GM21367 (cell line): ENCODE measurements around the gene MIER1.
"Not testable (repeated sequence)": the region's sequence is repeated elsewhere in the genome, so short reads cannot be mapped to it uniquely, and the experiment has no call there.

Experiments
- ATAC-seq: cut with Tn5 transposase; IDR thresholded peaks from one replicate; pipeline ENCODE4 v1.9.1; 2021; ENCODE audit not compliant: unreplicated experiment

The MIER1 gene

DNA sequence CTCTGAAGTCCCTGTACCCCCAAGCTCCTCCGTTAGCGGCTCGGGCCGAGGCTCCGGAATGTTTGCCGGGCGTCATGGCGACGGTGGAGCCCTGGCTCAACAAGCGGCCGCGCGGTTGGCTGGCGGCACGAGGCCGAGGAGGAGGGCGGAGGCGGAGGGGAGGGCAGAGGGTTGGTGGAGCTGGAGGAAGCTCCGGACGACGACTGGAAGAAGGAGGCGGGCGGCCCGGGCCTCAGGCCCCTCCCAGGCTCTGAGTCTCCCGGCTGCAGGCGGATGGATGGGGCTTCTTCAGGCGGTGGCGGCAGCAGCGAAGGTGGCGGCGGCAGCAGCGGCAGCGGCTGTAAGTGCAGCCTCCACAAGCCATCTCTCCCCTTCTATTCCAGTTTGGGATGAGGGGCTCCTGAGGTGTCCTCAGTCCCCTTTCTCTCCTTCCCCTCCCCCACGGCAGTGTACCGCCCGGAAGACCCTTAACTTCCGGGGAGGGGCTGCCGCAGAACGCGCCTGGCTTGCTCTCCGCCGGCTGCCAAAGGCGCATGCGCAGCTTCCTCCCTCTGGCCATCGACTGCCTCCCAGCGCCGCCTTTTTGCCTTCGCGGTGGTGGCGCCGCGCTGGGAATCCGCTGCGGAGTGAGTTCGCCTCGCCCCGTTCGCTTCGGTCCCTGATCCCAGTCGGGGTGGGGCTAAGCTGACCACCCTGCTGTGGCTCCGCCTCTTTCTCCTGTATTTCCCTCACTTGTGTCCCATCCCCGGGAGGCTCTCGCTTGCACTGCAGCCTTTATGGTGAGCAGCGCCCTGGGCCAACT is at the start of gene MIER1, which contains the start of gene DNAI4:
Gene MIER1, plus strand, starts transcription at position 235 of the 802 bp plus-strand sequence. Its CDS starts 39 bp downstream, at position 274.
Gene DNAI4, minus strand, starts transcription at position 101 of the 802 bp plus-strand sequence. Its CDS starts 25 bp downstream, at position 76.
- peak; percentile 92 for ATAC-seq

- ATAC-seq, result no peak
These were observed 48.1 kb upstream of the MIER1 start for GRCh38 chr1:66876664-66877063.

GRCh38 chr1:66889030-66889429 is 35.8 kb upstream of the MIER1 start:
- ATAC-seq, result no peak

GRCh38 chr1:66890621-66891020 is 34.2 kb upstream of the MIER1 start:
- no peak for ATAC-seq

- no peak for ATAC-seq
These were observed 31.1 kb upstream of the MIER1 start for GRCh38 chr1:66893712-66894111.

DNA sequence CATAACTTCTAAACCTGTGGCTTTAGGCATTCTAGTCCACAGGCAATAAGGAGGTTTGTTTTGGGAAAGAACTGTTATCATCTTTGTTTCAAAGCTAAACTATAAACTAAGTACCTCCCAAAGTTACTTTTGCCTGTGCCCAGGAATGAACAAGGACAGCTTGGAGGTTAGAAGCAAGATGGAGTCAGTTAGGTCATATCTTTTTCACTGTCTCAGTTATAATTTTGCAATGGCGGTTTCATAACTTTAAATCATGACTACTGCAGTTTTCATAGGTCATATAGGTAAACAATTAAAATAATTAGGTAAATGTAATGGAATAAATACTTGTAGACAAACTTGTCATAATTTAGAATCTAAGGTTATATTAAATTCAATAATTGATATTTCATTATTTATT is 9.6 kb upstream of the MIER1 start:
- ATAC-seq, result not testable (repeated sequence)

- no peak for ATAC-seq
These were observed 8.5 kb upstream of the MIER1 start for GRCh38 chr1:66916320-66916719.

DNA sequence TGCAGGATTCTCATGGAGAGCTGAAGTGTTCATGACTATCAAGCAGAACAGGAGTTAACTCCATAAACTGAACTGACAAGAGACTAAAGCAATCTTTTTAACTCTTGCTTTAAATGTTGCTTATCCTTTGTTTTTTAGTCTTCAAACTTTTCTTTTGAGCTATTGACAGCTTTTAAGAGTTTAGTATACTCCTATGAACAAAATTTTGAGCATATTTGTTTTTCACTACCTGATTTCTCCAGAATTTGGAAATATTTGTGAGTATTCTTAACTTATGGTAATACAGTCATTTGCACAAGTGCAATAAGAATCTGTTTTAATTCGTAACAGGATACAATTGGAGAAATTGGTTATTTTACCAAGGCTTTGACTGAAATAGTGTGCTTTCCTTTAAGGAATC is 7.3 kb upstream of the MIER1 start:
- no peak for ATAC-seq

- ATAC-seq, result no peak
These were observed 5.7 kb upstream of the MIER1 start for GRCh38 chr1:66919063-66919462.

- no peak for ATAC-seq
These were observed 5.0 kb upstream of the MIER1 start for GRCh38 chr1:66919828-66920227.

DNA sequence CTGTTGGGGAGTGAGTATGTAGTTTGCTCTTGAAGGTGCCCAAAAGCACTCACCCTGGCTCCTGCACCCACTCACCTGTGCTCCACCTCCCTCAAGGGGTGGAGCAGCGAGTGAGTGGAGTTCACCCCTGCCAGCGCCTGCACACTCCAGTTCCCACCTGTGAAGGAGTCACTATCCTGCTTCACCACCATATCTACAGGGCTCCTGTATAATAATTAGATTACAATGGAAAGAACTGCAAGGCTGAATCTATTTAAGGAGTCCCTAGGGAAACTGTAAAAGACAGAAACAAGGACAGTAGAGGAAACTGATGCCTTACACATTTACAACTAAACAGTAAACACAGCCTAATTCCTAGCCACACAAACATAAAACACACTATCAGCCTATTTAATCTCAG is 4.2 kb upstream of the MIER1 start:
- no peak for ATAC-seq

DNA sequence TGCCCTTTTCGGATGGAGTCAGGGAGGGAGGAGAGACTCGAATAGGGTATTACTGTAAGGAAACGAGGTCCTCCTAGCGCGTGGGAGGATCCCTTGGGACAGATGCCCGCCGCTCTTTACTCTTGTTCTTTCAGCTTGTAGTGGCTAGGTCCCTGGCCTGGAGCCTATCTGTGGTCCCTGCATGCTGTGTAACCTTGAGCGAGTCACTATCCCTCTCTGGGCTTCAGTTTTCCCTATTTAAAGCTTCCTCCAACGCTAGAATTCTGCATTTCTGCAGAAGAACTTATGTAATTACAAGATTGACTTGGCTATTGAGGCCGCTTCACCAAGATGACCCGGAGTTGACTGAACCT is 744 bp downstream of the MIER1 start:
- peak; percentile 1 for ATAC-seq

- ATAC-seq, result no peak
These were observed 1.2 kb downstream of the MIER1 start for GRCh38 chr1:66925944-66926343.

GRCh38 chr1:66927528-66927927 is 2.7 kb downstream of the MIER1 start:
- ATAC-seq, result no peak

DNA sequence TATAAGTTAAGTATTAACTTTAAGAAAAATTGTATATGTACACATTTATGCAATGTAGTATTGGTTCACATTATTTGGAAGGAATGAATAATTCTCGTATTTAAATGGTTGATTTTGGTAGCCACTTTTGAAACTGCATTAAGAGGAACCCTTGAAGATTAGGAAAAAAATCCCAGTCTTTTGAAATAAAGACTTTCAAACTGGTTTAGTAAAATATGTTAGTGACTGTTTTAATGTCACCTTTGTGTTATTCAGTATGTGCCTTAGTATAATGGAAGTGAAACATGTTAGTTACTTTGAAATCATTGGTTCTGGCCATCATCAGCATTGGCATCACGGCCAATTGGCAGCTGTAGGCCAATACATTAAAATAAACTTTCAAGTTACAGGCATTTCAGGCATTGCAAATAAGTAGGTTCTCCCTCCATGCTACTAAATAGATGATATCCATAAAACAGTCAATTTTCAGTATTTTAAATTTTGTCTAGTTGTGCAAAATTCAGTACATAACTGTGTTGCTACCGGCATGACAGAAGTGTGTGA is 4.4 kb downstream of the MIER1 start:
- ATAC-seq, result no peak

DNA sequence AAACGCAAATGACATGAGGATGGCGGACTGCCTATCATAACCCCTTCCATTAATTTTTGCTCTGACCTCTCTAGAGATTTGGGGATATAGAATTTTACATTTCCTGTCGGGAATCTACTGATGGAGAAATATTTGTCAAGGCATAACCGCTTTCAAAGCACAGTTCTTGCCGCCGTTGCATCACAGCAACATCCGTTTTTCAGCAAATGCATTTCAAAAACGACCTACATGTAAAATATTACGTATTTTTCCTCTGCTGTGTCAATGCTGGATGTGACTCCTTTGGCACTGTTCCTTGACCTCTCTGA is 4.9 kb downstream of the MIER1 start:
- ATAC-seq, result no peak

DNA sequence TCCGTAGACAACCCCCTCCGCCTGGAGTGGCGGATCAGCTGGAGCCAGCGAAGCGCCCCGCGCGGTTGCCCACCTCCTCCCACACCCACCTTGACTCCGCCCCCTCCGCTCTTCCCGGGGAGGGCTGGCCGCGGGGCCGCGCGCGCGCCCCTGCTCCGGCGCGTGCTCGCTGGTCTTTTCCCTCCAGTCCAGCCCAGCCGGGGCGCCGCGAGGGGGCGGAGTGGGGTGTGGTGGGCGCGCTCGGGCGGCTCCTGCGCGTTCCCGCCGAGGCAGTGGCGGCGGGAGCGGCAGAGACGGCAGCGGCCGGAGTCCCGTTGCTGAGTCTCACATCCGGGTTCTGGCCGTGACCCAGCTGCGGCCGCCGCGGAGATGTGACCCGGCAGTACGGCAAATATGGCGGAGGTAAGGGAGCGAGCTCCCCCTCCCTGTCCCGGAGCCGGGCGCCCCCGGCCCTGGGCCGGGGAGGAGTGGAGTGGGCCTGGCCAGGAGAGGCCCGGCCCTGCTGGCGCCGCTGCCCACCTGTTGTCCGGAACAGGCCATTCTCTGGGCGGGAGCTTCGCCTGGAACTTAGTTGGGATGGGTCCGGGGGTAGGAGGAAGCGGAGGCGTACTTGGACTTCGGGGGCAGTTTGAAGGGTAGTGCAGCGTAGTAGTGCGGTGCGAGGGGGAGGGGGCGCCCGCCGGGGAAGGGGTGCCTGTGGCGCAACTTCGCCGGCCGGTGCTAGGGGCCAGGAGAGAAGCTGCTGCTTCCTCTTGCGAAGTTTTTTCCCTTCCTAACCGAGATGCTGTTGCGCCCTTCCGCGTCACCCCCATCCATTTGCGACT is 5.4 kb downstream of the MIER1 start:
- ATAC-seq, result peak; percentile 60

GRCh38 chr1:66930823-66931174 is 6.0 kb downstream of the MIER1 start:
- no peak for ATAC-seq

GRCh38 chr1:66931590-66931989 is 6.8 kb downstream of the MIER1 start:
- no peak for ATAC-seq

GRCh38 chr1:66932291-66932690 is 7.5 kb downstream of the MIER1 start:
- no peak for ATAC-seq

GRCh38 chr1:66933887-66934700 is 9.3 kb downstream of the MIER1 start:
- ATAC-seq, result no peak
